ENCODE measurements around the gene DEGS1.

- no peak for TF ChIP-seq CTCF (IDR thresholded peaks at IDR 0.05)
- no peak for TF ChIP-seq POLR2A (IDR thresholded peaks at IDR 0.05)
- TF ChIP-seq EP300 (IDR thresholded peaks at IDR 0.05) = no peak
Measured at GRCh38 chr1:224196813-224197600, 14.0 kb downstream of the DEGS1 start.

Measured in ovary (tissue), 3 donors.